Measurements from ENCODE around the gene PRDX3. TPM values are rescaled to one million over a fixed set of nuclear protein-coding genes. Genes with fewer than 3 reads are reported as not detected.

Gene PRDX3
- polyA plus RNA-seq (2011; rRNA removed) (280 and 336 TPM in 2 replicates), polyA minus RNA-seq (2011; rRNA and poly(A)+ RNA removed) (57.8 and 109 TPM in 2 replicates)

GRCh38 chr10:119178372-119179119 is at the start of gene PRDX3:
Gene PRDX3, minus strand, starts transcription at chr10:119178812. Its CDS starts 22 bp downstream, at chr10:119178790.
- CTCF ChIA-PET: interaction anchor here (0.7 kb wide), 1 partner anchor 12 kb away, joined by 3 read pairs; no protein-coding TSS in a partner anchor
- Histone ChIP-seq H3K4me3 (ENCODE audit: low read depth, low read length) (peak within 1 kb of the TSS; percentile 77), H3K27me3 (ENCODE audit: control insufficient read depth, insufficient read depth, low read length) (no peaks in the 10 kb centered on the region), H3K36me3 (ENCODE audit: control insufficient read depth, insufficient read depth, low read length) (no peaks in the 10 kb centered on the region)
- peak; percentile 29; the same call in 1 of the 2 replicates for TF ChIP-seq CTCF (IDR thresholded peaks at IDR 0.05; ENCODE audit: insufficient read depth, low read depth, low read length)
- POLR2A ChIA-PET: no interaction called here
- peak; percentile 46 for DNase-seq (ENCODE audit: low read depth)

- CTCF ChIA-PET: interaction anchor here (0.8 to 1.6 kb wide), 2 partner anchors 9 to 16 kb away, joined by 3 read pairs; no protein-coding TSS in a partner anchor
- no peak for DNase-seq (ENCODE audit: low read depth)
- no peak overlapping the region for H3K4me3 ChIP-seq (ENCODE audit: low read depth, low read length)
- POLR2A ChIA-PET: no interaction called here
- TF ChIP-seq CTCF (IDR thresholded peaks at IDR 0.05; ENCODE audit: insufficient read depth, low read depth, low read length): no peak
- H3K27me3 ChIP-seq (ENCODE audit: control insufficient read depth, insufficient read depth, low read length): no peaks in the 10 kb centered on the region
- no peaks in the 10 kb centered on the region for H3K36me3 ChIP-seq (ENCODE audit: control insufficient read depth, insufficient read depth, low read length)
Observed at GRCh38 chr10:119227825-119228224, 49.2 kb upstream of the PRDX3 start.

- H3K36me3 ChIP-seq (ENCODE audit: control insufficient read depth, insufficient read depth, low read length): no peaks in the 10 kb centered on the region
- POLR2A ChIA-PET: no interaction called here
- H3K4me3 ChIP-seq (ENCODE audit: low read depth, low read length): no peak overlapping the region
- no peak for DNase-seq (ENCODE audit: low read depth)
- CTCF ChIA-PET: no interaction called here
- no peak for TF ChIP-seq CTCF (IDR thresholded peaks at IDR 0.05; ENCODE audit: insufficient read depth, low read depth, low read length)
- H3K27me3 ChIP-seq (ENCODE audit: control insufficient read depth, insufficient read depth, low read length): no peaks in the 10 kb centered on the region
Observed at GRCh38 chr10:119225083-119225658, 46.6 kb upstream of the PRDX3 start.

GRCh38 chr10:119222966-119223386 is 44.4 kb upstream of the PRDX3 start:
- CTCF ChIA-PET: interaction anchor here (0.8 to 1.3 kb wide), 3 partner anchors 13 to 23 kb away, joined by 3 to 8 read pairs (median 3); partner anchors contain the start of gene GRK5
- Histone ChIP-seq H3K4me3 (ENCODE audit: low read depth, low read length) (no peak overlapping the region), H3K27me3 (ENCODE audit: control insufficient read depth, insufficient read depth, low read length) (no peaks in the 10 kb centered on the region), H3K36me3 (ENCODE audit: control insufficient read depth, insufficient read depth, low read length) (no peaks in the 10 kb centered on the region)
- POLR2A ChIA-PET: interaction anchor here (0.6 kb wide), 1 partner anchor 202 kb away, joined by 6 read pairs; no protein-coding TSS in a partner anchor
- no peak for DNase-seq (ENCODE audit: low read depth)
- TF ChIP-seq CTCF (IDR thresholded peaks at IDR 0.05; ENCODE audit: insufficient read depth, low read depth, low read length): no peak

- no peak for DNase-seq (ENCODE audit: low read depth)
- ChIA-PET CTCF (interaction anchor here (0.8 to 1.3 kb wide), 4 partner anchors 13 to 24 kb away, joined by 3 to 8 read pairs (median 3); partner anchors contain the start of gene GRK5), POLR2A (interaction anchor here (0.6 kb wide), 1 partner anchor 203 kb away, joined by 6 read pairs; no protein-coding TSS in a partner anchor)
- Histone ChIP-seq H3K27me3 (ENCODE audit: control insufficient read depth, insufficient read depth, low read length) (no peaks in the 10 kb centered on the region), H3K4me3 (ENCODE audit: low read depth, low read length) (no peak overlapping the region), H3K36me3 (ENCODE audit: control insufficient read depth, insufficient read depth, low read length) (no peaks in the 10 kb centered on the region)
- no peak for TF ChIP-seq CTCF (IDR thresholded peaks at IDR 0.05; ENCODE audit: insufficient read depth, low read depth, low read length)
Observed at GRCh38 chr10:119222537-119222936, 43.9 kb upstream of the PRDX3 start.
